ENCODE results near the gene PPP2R5D. TPM values are rescaled to one million over a fixed set of nuclear protein-coding genes. Genes with fewer than 3 reads are reported as not detected.

PPP2R5D gene
- polyA plus RNA-seq, 1 donor (not counting 4 experiments of a cell fraction or from before 2014, with no cell fraction given), result 49.6 TPM

GRCh38 chr6:42967228-42967627 is 17.1 kb upstream of the PPP2R5D start:
- Histone ChIP-seq H3K4me1 (ENCODE audit: control insufficient read depth, extremely low read depth, insufficient read depth, low read length) (peaks cover 6% of the 10 kb centered on the region), H2AFZ (ENCODE audit: control insufficient read depth, low read length) (no peak overlapping the region), H3K36me3 (ENCODE audit: control insufficient read depth in 2 of 2, extremely low read depth in 1 of 2, insufficient read depth in 2 of 2, low read length in 2 of 2) (peaks cover 11 to 23% of the 10 kb centered on the region in 2 experiments), H3K4me2 (ENCODE audit: control insufficient read depth, extremely low read depth, insufficient read depth, low read depth, low read length) (no peak overlapping the region), H3K9me1 (ENCODE audit: control insufficient read depth, extremely low read depth, insufficient read depth, low read length) (no peaks in the 10 kb centered on the region), H3K4me3 (ENCODE audit: control insufficient read depth in 2 of 3, extremely low read depth in 1 of 3, insufficient read depth in 2 of 3, low read depth in 1 of 3, low read length in 3 of 3) (no peak overlapping the region), H4K20me1 (ENCODE audit: control insufficient read depth, extremely low read depth, insufficient read depth, low read length) (no peaks in the 10 kb centered on the region), H3K9me3 (ENCODE audit: control insufficient read depth, low read depth, low read length) (no peaks in the 10 kb centered on the region), H3K79me2 (ENCODE audit: control insufficient read depth, insufficient read depth, low read length) (no peaks in the 10 kb centered on the region), H3K9ac (ENCODE audit: control insufficient read depth, extremely low read depth, insufficient read depth, low read length) (no peak overlapping the region), H3K27me3 (ENCODE audit: control insufficient read depth, extremely low read depth, insufficient read depth, low read length) (no peaks in the 10 kb centered on the region), H3K27ac (ENCODE audit: control insufficient read depth, insufficient read depth, low read length) (no peak overlapping the region)
- TF ChIP-seq EZH2 (IDR thresholded peaks at IDR 0.05; ENCODE audit: low read length), result no peak
- TF ChIP-seq, protein P1, sequence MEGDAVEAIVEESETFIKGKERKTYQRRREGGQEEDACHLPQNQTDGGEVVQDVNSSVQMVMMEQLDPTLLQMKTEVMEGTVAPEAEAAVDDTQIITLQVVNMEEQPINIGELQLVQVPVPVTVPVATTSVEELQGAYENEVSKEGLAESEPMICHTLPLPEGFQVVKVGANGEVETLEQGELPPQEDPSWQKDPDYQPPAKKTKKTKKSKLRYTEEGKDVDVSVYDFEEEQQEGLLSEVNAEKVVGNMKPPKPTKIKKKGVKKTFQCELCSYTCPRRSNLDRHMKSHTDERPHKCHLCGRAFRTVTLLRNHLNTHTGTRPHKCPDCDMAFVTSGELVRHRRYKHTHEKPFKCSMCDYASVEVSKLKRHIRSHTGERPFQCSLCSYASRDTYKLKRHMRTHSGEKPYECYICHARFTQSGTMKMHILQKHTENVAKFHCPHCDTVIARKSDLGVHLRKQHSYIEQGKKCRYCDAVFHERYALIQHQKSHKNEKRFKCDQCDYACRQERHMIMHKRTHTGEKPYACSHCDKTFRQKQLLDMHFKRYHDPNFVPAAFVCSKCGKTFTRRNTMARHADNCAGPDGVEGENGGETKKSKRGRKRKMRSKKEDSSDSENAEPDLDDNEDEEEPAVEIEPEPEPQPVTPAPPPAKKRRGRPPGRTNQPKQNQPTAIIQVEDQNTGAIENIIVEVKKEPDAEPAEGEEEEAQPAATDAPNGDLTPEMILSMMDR (optimal IDR thresholded peaks at IDR 0.05 in 1 of 3, IDR thresholded peaks at IDR 0.05 in 1 of 3, conservative IDR thresholded peaks at IDR 0.05 in 1 of 3; ENCODE audit: extremely low read depth in 1 of 3, insufficient read depth in 2 of 3, low read length in 3 of 3), result no peak
- FAIRE-seq (no peak), DNase-seq (ENCODE audit: low read depth, low spot score) (no peak)
- dilution Hi-C loops (cut with MboI; ENCODE audit: extremely low pct_ligation_motif_present, low sequenced_read_pairs), result no loop called here

DNA sequence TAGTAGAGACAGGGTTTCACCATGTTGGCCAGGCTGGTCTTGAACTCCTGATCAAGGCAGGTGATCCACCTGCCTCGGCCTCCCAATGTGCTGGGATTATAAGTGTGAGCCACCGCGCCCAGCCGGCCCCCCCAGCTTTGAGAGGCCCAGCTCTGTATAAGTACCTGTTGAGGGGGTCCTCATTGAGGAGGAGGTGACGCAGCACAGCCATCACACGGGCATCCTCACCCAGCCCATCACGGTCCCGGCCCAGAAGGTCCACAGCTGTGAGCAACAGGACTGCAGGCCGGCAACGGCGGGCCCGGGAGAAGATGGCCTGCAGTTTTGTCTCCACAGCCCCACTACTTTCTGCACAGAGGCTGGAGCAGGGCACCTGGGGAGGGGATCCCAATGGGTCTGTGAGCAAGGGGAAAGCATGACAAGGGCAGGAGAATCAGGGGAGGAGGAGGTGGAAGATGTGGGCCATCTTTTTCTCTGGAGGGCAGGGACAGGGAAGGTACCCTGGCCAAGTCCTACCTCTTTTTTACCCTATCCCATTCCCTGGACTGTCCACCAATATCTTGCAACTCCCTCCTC is 16.2 kb upstream of the PPP2R5D start:
- Histone ChIP-seq H2AFZ (ENCODE audit: control insufficient read depth, low read length) (no peak overlapping the region), H4K20me1 (ENCODE audit: control insufficient read depth, extremely low read depth, insufficient read depth, low read length) (no peaks in the 10 kb centered on the region), H3K9me3 (ENCODE audit: control insufficient read depth, low read depth, low read length) (no peaks in the 10 kb centered on the region), H3K27me3 (ENCODE audit: control insufficient read depth, extremely low read depth, insufficient read depth, low read length) (no peaks in the 10 kb centered on the region), H3K9me1 (ENCODE audit: control insufficient read depth, extremely low read depth, insufficient read depth, low read length) (no peaks in the 10 kb centered on the region), H3K27ac (ENCODE audit: control insufficient read depth, insufficient read depth, low read length) (no peak overlapping the region), H3K4me2 (ENCODE audit: control insufficient read depth, extremely low read depth, insufficient read depth, low read depth, low read length) (no peak overlapping the region), H3K9ac (ENCODE audit: control insufficient read depth, extremely low read depth, insufficient read depth, low read length) (no peak overlapping the region), H3K4me3 (ENCODE audit: control insufficient read depth in 2 of 3, extremely low read depth in 1 of 3, insufficient read depth in 2 of 3, low read depth in 1 of 3, low read length in 3 of 3) (no peak overlapping the region), H3K4me1 (ENCODE audit: control insufficient read depth, extremely low read depth, insufficient read depth, low read length) (peaks cover 6% of the 10 kb centered on the region), H3K79me2 (ENCODE audit: control insufficient read depth, insufficient read depth, low read length) (no peaks in the 10 kb centered on the region), H3K36me3 (ENCODE audit: control insufficient read depth in 2 of 2, extremely low read depth in 1 of 2, insufficient read depth in 2 of 2, low read length in 2 of 2) (peaks cover 11 to 23% of the 10 kb centered on the region in 2 experiments)
- TF ChIP-seq, protein P1 (optimal IDR thresholded peaks at IDR 0.05 in 1 of 3, IDR thresholded peaks at IDR 0.05 in 1 of 3, conservative IDR thresholded peaks at IDR 0.05 in 1 of 3; ENCODE audit: extremely low read depth in 1 of 3, insufficient read depth in 2 of 3, low read length in 3 of 3), result no peak
- no peak for TF ChIP-seq EZH2 (IDR thresholded peaks at IDR 0.05; ENCODE audit: low read length)
- dilution Hi-C loops (cut with MboI; ENCODE audit: extremely low pct_ligation_motif_present, low sequenced_read_pairs), result no loop called here
- DNase-seq (ENCODE audit: low read depth, low spot score), result no peak
- no peak for FAIRE-seq

Data from keratinocyte (primary cell).